SKM-1 treated with dmso at 0.1 percent for 144 hours (cell line): Measurements from ENCODE around the gene UBE3D.

ENCODE experiments used
- DNase-seq: peaks from one replicate; lab custom pipeline; 2025; ENCODE audit not compliant: unreplicated experiment; lab: John Stamatoyannopoulos, UW

UBE3D gene

GRCh38 chr6:83065511-83066192, at the start of gene UBE3D:
TSS of gene UBE3D (minus strand) at chr6:83065841. CDS start at chr6:83065718, 123 bp downstream.
- peak; percentile 68 for DNase-seq

- no peak for DNase-seq
Observed at GRCh38 chr6:83114164-83114563, 48.5 kb upstream of the UBE3D start.

GRCh38 chr6:83113258-83113657, 47.6 kb upstream of the UBE3D start:
- DNase-seq = no peak

- DNase-seq = no peak
Observed at GRCh38 chr6:83108378-83108777, 42.7 kb upstream of the UBE3D start.

- no peak for DNase-seq
Observed at GRCh38 chr6:83098589-83098988, 32.9 kb upstream of the UBE3D start.

- DNase-seq = no peak
Observed at GRCh38 chr6:83097675-83098074, 32.0 kb upstream of the UBE3D start.

- DNase-seq = no peak
Observed at GRCh38 chr6:83097204-83097603, 31.6 kb upstream of the UBE3D start.

GRCh38 chr6:83096791-83097190, 31.1 kb upstream of the UBE3D start:
- DNase-seq = no peak

GRCh38 chr6:83092756-83093399, 27.2 kb upstream of the UBE3D start:
- DNase-seq = no peak

GRCh38 chr6:83086751-83087150, 21.1 kb upstream of the UBE3D start:
- no peak for DNase-seq

- DNase-seq = no peak
Observed at GRCh38 chr6:83083476-83083875, 17.8 kb upstream of the UBE3D start.

- no peak for DNase-seq
Observed at GRCh38 chr6:83073615-83074014, 8.0 kb upstream of the UBE3D start.

- no peak for DNase-seq
Observed at GRCh38 chr6:83072726-83073125, 7.1 kb upstream of the UBE3D start.

- no peak for DNase-seq
Observed at GRCh38 chr6:83071707-83072106, 6.1 kb upstream of the UBE3D start.

GRCh38 chr6:83071023-83071422, 5.4 kb upstream of the UBE3D start:
- DNase-seq = peak; percentile 72

GRCh38 chr6:83069633-83070032, 4.0 kb upstream of the UBE3D start:
- DNase-seq = no peak

- DNase-seq = no peak
Observed at GRCh38 chr6:83068616-83069015, 3.0 kb upstream of the UBE3D start.

- peak; percentile 91 for DNase-seq
Observed at GRCh38 chr6:83067448-83068439, 2.1 kb upstream of the UBE3D start, which contains the start of gene DOP1A. TSS of gene DOP1A (plus strand) at chr6:83067671. CDS start at chr6:83096978, 29,307 bp downstream.

GRCh38 chr6:83062225-83062624, 3.4 kb downstream of the UBE3D start:
- no peak for DNase-seq

GRCh38 chr6:83061190-83061589, 4.5 kb downstream of the UBE3D start:
- DNase-seq = no peak

GRCh38 chr6:83057705-83058321, 7.8 kb downstream of the UBE3D start:
- DNase-seq = peak; percentile 8
